ENCODE results near the gene JADE3.
A peak's percentile ranks its signal among the peaks of the same experiment; 100 is the strongest.

The JADE3 gene

DNA sequence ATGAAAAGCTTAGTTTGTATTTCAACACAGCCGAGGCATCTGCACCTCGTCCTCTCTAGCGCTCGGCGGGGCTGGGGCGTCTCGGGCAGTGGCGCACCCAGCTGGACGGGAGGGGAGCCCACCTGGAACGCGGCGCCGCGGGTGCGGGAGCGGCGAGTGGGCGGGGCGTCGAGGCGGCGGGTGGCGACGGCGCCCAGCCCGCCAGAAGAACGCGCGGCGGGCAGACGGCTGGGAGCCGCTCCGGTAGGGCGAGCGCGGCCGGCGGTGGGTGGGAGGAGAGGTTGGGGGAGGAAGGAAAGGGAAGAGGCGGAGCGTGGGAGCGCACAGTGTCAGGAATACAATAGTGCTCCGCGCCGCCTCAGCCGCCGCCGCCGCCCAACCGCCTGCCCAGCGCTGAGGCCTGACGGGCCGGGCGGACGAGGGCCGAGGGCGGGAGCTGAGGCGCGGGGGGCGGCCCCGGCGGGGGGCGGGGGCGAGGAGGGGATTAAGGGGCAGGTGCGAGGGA lies at the start of gene JADE3:
Gene JADE3 (plus strand): TSS at position 324 of the 505 bp plus-strand sequence. CDS start 72,474 bp downstream, outside the sequence.
- FAIRE-seq: no peak

- FAIRE-seq: no peak
Measured at GRCh38 chrX:46863072-46863471, 49.1 kb upstream of the JADE3 start.

GRCh38 chrX:46864606-46865005 lies 47.6 kb upstream of the JADE3 start:
- FAIRE-seq: no peak

DNA sequence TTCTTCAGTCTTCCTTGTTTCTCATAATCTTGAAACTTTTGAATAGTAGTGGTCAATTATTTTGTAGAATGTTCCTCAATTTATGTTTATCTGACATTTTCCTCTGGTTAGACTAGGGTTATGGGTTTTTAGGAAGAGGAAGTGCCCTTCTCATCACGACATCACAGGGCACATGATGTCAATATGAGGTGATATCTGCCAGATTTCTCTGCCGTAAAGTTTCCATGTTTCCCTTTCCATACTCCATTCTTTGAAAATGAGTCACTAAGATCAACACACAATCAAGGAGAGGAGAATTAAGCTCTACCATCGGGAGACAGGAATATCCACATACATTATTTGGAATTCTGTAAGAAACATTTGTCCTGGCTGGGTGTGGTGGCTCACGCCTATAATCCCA lies 46.9 kb upstream of the JADE3 start:
- FAIRE-seq: no peak

DNA sequence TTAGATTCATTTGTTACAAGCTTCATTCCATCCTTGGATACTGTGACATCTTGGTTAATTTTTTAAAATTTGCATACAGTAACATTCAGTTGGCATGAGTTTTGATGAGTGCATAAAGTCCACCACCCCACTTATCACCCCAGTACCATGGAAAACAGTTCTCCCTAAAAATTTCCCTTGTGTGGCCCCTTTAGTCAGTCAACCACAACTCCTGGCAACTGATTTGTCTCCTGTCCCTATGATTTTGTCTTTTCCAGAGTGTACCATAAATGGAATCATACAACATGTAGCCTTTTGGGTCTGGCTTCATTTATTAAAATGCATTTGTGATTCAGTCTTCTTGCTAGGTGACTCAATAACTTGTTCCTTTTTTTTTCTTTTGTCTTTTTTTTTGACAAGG lies 45.5 kb upstream of the JADE3 start:
- FAIRE-seq: no peak

DNA sequence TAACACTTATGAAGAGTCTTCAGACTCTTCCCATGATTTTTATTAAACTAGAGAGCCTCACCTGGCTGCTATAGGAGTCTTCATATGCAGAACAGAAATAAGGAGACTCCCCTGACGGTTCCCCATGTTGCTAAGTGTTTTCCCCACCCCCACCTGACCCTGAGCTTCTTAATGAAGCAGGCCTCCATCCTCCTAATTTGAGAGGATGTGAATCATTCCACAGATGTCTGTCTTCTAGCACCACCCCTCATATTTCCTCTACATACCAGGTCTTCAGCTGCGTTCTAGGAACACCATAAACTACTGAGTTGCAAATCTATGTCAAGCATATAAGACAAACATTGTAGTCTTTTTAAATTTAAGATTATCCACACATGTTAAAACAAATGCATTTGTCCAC lies 38.5 kb upstream of the JADE3 start:
- no peak for FAIRE-seq

- FAIRE-seq: no peak
Measured at GRCh38 chrX:46876901-46877300, 35.3 kb upstream of the JADE3 start.

- no peak for FAIRE-seq
Measured at GRCh38 chrX:46882266-46882665, 30.0 kb upstream of the JADE3 start.

GRCh38 chrX:46884799-46885198 lies 27.4 kb upstream of the JADE3 start:
- FAIRE-seq: no peak

DNA sequence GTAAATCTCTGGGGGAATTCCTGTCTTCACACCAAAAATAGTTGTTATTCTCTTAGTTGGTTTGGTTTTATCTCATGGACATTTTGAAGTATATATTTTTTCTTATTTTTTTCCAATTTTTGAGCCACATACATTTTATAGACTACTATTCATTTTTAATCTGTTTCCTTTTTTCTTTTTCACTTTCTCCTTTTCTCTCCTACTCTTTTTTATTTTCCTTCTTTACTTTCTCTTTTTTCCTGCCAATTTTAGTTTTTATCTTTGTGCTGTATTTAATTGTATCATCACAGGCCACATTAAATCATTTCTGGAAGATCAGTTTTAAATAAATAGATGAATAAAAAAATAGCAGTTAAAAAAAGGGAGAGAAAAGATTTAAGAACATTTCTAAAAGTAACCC lies 14.0 kb upstream of the JADE3 start:
- no peak for FAIRE-seq

DNA sequence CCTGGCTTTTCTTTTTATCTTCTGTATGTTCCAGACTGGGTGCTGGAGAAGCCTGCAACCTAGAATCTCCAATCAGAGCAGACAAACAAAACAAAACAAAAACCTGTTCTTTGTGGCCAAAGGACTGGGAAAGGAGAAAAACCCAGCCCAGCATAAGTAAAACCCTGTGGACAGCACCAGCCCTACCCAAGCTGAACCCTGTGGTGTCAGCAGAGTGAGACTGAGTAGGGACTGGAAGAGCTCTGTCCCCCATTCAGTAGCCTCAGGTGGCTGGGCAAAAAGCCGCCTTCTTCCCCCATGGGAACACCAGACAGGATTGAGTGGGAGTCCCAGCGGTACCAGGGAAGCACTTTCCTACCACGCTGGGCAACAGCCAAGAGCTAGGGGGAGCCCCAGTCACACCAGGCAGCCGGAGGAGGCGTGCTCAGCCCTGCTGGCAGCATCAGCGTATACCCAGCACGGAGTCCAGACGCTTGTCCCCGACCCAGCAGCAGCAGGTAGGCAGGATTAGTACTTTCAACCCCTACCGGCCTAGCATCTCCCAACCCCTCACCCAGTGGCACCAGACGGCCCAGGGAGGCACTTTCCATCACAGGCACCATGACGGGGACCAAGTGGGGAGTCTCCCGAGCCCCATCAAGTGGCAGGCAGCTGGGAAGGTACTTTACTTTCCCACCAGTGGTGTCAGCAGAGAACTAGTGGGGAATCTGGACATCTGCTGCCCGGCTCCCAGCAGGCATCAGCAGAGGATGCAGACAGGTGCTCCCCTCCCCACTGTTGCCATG lies 8.6 kb upstream of the JADE3 start:
- FAIRE-seq: no peak

- no peak for FAIRE-seq
Measured at GRCh38 chrX:46904626-46905025, 7.6 kb upstream of the JADE3 start.

DNA sequence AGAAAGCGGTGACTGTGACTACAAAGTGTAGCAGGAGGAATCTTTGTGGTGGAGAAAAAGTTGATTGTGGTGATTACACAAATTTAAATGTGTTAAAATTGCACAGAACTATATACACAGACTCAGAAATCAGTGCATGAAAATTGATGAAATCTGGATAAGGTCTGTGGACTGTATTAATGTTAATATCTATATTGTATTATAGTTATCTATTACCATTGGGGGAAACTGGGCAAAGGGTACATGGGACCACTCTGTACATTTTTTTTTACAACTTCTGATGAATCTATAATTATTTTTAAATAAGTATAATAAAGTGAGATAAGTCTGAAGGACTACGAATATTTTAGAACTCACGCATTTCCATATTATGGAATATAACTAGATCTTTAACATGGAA lies 1.8 kb upstream of the JADE3 start:
- FAIRE-seq: peak; percentile 53

DNA sequence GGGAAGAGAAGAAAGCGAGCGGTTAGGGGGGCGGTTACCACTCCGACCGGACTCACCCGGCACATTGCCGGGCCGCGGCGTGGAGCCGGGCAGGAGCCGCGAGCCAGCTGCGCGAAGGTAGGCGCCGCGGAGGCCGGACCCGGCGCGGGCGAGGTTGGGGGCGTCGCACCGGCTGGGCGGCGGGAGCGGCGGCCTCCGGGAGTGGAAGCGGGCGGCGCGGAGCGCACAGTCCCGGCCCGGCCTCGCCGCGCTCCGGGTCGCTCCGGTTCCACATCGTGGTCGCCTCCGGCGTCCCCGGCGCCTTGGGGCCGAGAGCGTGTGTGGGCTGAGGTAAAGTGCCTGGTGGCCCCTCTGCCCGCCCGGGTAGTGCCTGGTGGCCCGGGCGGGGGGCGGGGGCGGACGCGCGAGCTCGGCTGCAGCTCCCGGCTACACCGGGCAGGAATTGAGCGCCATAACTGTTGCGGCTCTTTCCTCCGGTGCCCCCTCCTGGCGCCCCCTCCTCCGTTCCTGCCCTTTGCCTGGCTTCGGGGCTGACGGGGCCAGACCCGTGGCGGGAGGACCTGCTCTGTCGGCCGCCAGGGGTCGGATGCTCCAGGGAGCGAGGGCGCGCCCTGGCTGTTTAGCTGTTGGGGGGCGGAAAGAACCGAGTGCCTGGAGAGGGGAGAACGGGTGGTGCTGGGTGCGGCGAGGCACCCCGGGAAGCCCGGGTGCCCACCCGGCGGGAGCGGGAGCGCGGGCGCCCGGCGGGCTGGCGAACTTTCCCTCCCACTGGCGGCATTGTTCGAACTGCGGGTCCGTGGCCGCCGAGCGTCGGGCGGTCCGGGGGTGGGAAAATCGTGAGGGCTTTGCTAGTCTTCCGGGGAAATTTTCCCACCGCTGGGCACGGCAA lies 626 bp downstream of the JADE3 start:
- FAIRE-seq: no peak

GRCh38 chrX:46913667-46914066 lies 1.4 kb downstream of the JADE3 start:
- no peak for FAIRE-seq

GRCh38 chrX:46916273-46916672 lies 4.1 kb downstream of the JADE3 start:
- FAIRE-seq: no peak

- FAIRE-seq: no peak
Measured at GRCh38 chrX:46917622-46918021, 5.4 kb downstream of the JADE3 start.

- FAIRE-seq: no peak
Measured at GRCh38 chrX:46918434-46918833, 6.2 kb downstream of the JADE3 start.

- no peak for FAIRE-seq
Measured at GRCh38 chrX:46920235-46920634, 8.0 kb downstream of the JADE3 start.

GRCh38 chrX:46922611-46923010 lies 10.4 kb downstream of the JADE3 start:
- FAIRE-seq: no peak

- no peak for FAIRE-seq
Measured at GRCh38 chrX:46927718-46928117, 15.5 kb downstream of the JADE3 start.

- no peak for FAIRE-seq
Measured at GRCh38 chrX:46929439-46930261, 17.4 kb downstream of the JADE3 start.

- no peak for FAIRE-seq
Measured at GRCh38 chrX:46935295-46935694, 23.1 kb downstream of the JADE3 start.
